ENCODE measurements around the gene CLCN4.

DNA sequence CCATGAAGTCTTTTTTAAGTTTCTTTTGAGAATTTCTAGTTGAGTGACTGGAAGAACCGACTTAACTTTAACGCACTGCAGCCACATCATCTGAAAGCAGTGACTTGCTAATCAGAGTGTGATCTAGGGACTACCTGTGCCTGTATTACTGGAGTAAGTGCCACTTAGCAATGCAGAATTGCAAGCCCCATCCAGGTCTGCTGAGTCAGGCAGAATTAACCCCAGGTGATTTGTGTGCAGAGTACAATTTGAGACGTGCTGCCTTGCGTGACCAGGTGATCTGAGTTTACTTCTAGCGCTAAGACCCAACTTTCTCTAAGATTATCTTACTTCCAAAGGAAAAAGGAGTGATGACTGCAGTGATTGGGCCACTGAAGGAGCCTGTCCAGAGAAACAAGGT is 85.3 kb downstream of the CLCN4 start:
- TF ChIP-seq, protein P1, sequence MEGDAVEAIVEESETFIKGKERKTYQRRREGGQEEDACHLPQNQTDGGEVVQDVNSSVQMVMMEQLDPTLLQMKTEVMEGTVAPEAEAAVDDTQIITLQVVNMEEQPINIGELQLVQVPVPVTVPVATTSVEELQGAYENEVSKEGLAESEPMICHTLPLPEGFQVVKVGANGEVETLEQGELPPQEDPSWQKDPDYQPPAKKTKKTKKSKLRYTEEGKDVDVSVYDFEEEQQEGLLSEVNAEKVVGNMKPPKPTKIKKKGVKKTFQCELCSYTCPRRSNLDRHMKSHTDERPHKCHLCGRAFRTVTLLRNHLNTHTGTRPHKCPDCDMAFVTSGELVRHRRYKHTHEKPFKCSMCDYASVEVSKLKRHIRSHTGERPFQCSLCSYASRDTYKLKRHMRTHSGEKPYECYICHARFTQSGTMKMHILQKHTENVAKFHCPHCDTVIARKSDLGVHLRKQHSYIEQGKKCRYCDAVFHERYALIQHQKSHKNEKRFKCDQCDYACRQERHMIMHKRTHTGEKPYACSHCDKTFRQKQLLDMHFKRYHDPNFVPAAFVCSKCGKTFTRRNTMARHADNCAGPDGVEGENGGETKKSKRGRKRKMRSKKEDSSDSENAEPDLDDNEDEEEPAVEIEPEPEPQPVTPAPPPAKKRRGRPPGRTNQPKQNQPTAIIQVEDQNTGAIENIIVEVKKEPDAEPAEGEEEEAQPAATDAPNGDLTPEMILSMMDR (IDR thresholded peaks at IDR 0.05), result no peak
- TF ChIP-seq POLR2AphosphoS5 (IDR thresholded peaks at IDR 0.05), result no peak
- TF ChIP-seq POLR2A (IDR thresholded peaks at IDR 0.05), result no peak

Data from stomach (tissue), 4 donors.